Epithelial cell of esophagus (primary cell): ENCODE data around the gene DNMT3B.

Experiments used
- DNase-seq: peaks from one replicate; pipeline ENCODE4 v3.0.0; 2010; ENCODE audit warnings: low read depth
- H3K4me3 ChIP-seq: 2 replicates; pipeline ENCODE4 v1.5.1; 2011; ENCODE audit warnings: mild to moderate bottlenecking, low read length, control low read depth
- CTCF ChIP-seq: IDR thresholded peaks from 2 replicates; pipeline ENCODE4 v1.5.1; 2011; ENCODE audit warnings: low read depth, mild to moderate bottlenecking, low read length, control low read depth, inconsistent platforms; ENCODE audit not compliant: insufficient read depth; ENCODE audit errors: missing control alignments

The DNMT3B gene

GRCh38 chr20:32849577-32849976 lies 87.4 kb downstream of the DNMT3B start:
- no peak for TF ChIP-seq CTCF
- no peak for DNase-seq

GRCh38 chr20:32855387-32855786 lies 93.2 kb downstream of the DNMT3B start:
- DNase-seq = no peak
- no peak overlapping the region for H3K4me3 ChIP-seq
- TF ChIP-seq CTCF = no peak

More at GRCh38 chr20:32849577-32849976, 87.4 kb downstream of the DNMT3B start:
- no peak overlapping the region for H3K4me3 ChIP-seq

GRCh38 chr20:32858189-32858588 lies 96.0 kb downstream of the DNMT3B start:
- TF ChIP-seq CTCF = no peak
- peak; percentile 64 for DNase-seq

More at GRCh38 chr20:32858189-32858588, 96.0 kb downstream of the DNMT3B start:
- no peak overlapping the region for H3K4me3 ChIP-seq
